Stimulated activated CD4-positive, alpha-beta T cell treated with anti-CD3 and anti-CD28 coated beads, Interleukin-1b, Interleukin-23, amount 100 ng/mL, for 48 hours (primary cell): Measurements from ENCODE around the gene XPO6.

Experiments
- DNase-seq: peaks from one replicate; pipeline ENCODE4 v3.0.0-alpha.2; 2020

The XPO6 gene

DNA sequence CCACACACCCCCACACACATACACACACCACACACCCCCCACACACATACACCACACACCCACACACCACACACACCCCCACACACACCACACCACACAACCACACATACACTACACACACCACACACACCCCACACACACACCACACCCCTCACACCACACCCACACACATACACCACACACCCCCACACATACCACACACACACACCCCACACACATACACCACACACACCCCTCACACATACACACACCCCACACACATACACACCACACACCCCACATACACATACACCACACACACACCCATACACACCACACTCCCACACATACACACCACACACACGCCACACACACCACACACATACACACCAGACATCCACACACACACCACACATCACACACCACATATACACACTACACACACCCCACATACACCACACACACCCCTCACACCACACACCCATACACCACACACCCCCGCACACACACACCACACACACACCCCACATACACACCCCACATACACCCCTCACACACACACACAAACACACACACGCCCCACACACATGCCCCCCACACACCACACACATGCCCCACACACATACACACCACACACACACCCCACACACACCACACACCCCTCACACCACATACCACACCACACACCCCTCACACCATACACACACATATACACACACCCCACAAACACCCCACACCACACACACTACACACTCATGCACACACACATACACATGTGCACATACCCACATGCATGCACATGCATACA is 122.4 kb downstream of the XPO6 start:
- no peak for DNase-seq

GRCh38 chr16:28087675-28088300 is 124.0 kb downstream of the XPO6 start:
- no peak for DNase-seq

DNA sequence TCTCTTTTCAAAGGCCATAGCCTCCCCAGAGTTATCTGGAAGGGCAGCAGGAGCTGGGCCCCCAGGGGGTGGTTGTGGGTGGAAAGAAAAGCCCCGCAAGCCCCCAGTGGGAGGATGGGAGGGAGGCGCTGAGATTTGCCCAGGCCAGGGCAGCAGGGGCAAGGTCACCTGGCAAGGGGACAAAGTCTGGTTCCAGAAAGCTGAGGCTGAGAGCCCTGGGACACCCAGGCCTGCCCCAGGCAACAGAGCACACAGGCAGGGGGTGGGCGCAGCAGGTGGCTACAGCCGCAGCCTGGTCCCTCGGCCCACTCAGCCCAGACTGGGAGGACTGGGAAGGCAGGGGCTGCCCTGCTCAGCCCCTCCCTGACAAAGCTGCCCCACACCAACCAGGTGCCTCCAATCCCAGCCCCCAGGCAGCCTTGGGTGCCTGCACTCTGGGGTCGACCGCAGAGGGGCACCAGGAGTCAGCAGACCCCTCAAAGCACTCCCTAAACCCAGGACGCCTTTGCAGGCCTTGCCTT is 124.6 kb downstream of the XPO6 start:
- no peak for DNase-seq

- DNase-seq: no peak
These were observed 125.3 kb downstream of the XPO6 start for GRCh38 chr16:28086186-28087139.

GRCh38 chr16:28085389-28086171 is 126.2 kb downstream of the XPO6 start:
- no peak for DNase-seq

DNA sequence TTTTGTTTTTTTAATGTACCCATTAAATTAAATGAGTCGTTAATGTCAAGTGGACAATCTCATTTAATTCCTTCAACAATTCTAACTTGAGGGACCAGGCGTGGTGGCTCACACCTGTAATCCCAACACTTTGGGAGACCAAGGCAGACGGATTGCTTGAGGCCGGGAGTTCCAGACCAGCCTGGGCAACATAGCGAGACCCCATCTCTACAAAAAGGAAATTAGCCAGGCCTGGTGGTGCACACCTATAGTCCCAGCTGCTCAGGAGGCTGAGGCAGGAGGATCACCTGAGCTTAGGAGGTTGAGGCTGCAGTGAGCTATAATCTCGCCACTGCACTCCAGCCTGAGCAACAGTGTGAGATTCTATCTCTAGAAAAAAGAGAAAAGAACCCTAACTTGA is 127.6 kb downstream of the XPO6 start:
- no peak for DNase-seq

DNA sequence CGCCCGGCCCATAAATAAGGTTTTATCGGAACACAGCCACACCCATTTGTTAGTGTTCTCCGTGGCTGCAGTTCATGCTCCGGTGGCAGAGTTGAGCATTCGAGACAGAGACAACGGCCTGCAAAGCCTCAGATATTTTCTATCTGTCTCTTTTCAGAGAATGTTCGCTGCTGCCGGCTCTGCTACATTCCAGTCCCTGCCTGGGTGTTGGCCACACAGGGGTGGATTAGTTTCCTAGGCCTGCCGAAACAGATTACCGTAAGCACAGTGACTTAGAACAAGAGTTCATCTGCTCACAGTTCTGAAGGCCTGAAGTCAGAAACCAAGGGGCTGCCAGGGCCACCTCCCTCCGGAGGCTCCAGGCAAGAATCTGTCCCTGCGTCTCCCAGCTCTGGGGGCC is 129.1 kb downstream of the XPO6 start:
- DNase-seq: no peak

DNA sequence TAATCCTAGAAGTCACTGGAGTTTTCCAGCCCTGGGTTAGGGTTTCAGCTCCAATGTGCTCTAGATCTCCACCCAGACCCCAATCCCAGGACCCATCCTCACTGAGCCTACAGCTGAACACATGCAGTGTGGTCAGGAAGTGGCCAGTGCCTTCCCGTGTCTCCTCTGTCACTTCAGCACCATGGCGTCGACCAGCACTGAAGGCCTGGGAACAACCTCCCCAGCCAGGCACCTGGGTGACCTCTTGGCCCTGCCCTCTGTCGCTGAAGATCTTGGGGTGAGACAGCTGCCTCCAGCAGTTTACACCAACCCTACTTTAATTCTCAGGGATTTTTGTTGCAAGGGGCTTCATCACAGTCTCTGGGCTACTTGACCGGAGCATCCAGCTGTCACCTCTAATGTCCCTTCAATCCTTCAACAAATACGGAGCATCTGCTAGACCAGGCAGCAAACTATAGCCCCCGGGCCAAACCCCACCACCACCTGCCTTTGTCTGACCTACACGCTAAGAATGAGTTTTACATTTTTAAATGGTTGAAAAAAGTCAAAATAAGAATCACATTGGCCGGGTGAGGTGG is 130.3 kb downstream of the XPO6 start:
- DNase-seq: no peak

DNA sequence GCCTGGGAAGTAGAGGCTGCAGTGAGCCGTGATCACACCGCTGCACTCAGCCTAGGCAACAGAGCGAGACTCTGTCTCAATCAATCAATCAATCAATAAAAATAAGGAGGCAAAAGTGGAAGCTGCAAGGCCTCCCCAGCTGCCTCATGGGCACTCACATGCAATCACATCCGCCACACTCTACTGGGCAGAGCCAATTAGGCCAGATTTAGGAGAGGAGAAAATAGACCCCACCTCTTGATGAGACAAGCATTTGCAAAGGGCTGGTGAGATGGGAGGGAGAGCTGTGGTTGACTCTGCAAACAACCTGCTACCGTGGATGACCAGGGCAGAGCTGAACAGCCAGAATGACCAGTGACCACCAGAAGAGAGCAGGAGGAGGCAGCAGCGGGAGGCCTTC is 133.5 kb downstream of the XPO6 start:
- DNase-seq: no peak

DNA sequence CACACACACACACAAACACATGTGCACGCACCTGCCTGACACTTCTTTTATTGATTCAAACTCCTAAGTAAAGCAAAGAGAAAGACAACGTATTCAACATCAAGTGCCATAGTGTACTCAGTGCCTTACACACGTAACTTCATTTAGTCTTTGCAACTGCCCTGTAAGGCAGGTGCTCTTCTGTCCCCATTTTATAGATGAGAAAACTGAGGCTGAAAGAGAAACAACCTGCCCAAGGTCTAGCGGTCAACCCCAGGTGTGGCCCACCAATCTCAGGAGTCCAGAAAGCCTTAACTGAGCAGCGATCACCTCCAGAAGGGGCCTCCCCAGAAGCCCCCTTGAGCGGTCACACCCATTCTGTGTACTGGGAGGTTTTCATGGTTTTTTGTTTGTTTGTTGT is 137.9 kb downstream of the XPO6 start:
- DNase-seq: no peak

DNA sequence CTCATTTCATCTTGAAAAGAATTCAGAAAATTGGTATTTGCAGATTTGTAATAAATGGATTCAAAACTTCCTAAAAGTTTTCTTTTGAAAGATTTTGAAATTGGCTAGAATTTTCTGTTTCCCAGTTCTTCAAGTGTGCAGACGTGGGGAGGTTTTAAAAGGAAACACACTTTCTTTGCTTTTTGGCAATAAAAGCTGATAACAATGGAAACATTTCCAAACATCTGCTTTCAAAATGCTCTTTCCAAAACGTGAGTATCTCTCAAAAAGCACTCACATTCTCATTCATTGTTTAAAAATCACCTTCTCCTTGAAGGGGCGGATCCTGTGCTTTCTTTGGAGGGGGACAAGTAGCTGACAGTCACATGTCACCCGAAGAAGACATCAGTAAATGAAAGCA is 139.7 kb downstream of the XPO6 start:
- no peak for DNase-seq

DNA sequence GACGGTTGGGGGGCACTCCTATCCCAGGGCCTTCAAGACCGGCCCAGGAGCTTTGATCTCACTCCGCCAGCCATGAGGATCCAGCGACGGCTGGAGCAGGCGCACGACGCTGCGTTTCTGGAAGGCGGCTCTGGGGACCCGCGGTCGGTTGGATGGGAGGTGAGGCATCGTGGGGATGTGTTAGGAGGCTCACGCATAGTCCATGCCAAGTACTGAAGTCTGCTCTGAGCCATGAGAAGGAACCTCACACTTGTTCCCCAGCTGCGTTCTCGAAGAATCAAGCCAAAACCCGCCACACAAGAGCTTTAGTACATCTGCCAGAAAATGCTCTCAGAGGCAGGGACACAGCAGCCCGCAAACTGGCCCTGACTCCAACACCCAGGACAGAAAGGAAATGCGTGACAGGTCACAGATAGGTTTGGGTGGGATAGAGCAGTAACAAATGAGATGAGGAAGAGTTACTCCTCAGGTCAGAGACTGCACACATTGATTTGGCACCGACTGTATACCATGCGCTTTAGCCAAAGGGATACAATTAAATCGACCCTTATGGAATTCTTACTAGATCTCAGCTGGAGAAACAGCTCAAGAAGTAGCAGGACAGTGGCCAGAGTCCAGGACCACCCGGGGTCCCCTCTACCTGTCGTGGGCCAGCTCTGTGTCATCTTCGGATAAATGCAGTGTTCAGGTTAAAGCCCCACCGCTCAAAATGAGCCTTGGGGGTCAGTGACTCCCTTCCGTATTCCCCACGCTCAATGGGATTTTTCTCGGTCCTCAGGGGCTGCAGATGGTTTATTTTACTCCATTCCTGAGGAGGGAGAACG is 141.6 kb downstream of the XPO6 start:
- DNase-seq: no peak

DNA sequence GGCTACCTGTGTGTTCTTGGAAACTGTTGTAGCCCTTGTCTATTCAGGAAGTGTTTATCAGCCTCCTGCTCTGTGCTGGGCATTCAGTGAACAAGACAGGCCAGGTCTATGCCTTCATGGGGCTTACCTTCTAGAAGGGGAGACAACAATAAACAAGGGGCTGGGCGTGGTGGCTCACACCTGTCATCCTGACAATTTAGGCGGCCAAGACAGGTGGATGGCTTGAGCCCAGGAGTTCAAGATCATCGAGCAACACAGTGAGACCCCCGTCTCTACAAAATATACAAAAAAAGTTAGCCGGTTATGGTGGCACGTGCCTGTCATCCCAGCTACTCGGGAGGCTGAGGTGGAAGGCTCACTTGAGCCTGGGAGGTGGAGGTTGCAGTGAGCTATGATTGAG is 142.8 kb downstream of the XPO6 start:
- no peak for DNase-seq

GRCh38 chr16:28067604-28068379 is 144.0 kb downstream of the XPO6 start:
- DNase-seq: no peak

GRCh38 chr16:28064706-28065249 is 147.0 kb downstream of the XPO6 start:
- DNase-seq: no peak

- DNase-seq: no peak
These were observed 147.6 kb downstream of the XPO6 start for GRCh38 chr16:28064150-28064549.

GRCh38 chr16:28063591-28064061 is 148.1 kb downstream of the XPO6 start, which contains the start of gene GSG1L:
Gene GSG1L, minus strand, starts transcription at chr16:28063714. Its CDS starts 290 bp downstream, at chr16:28063424.
- DNase-seq: no peak

GRCh38 chr16:28062847-28063521 is 148.8 kb downstream of the XPO6 start:
- DNase-seq: no peak

GRCh38 chr16:28062261-28062846 is 149.4 kb downstream of the XPO6 start:
- no peak for DNase-seq
